Stimulated activated CD4-positive, alpha-beta T cell treated with anti-CD3 and anti-CD28 coated beads, Interleukin-2, amount 100 ng/mL, for 4 hours (primary cell): ENCODE measurements around the gene TAGLN2.
A peak's percentile ranks its signal among the peaks of the same experiment; 100 is the strongest.

ENCODE experiments used
- DNase-seq: peaks from one replicate; pipeline ENCODE4 v3.0.0-alpha.2; 2020; ENCODE audit warnings: low read depth

The TAGLN2 gene

DNA sequence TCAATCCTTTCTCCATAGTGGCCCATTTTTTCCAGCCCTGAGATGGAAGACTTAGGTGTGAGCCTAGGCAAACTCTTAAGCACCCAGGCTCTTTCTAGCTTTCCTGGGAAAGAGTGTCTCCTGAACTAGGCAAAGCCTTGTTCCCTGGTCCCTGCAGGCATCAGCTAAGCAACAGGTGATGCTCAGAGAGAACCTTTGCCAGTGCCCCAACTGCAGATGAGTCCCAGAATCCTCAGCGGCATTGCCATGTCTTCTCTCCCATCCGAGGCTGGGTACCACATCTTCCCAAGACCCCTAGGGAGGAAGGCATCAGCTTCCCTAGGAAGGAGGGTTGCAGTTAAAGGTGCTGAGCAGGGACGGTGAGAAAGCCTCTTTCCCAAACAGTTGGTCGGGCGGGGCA is 54.6 kb downstream of the TAGLN2 start:
- DNase-seq: no peak

GRCh38 chr1:159869607-159870006 is 55.7 kb downstream of the TAGLN2 start:
- DNase-seq: no peak

DNA sequence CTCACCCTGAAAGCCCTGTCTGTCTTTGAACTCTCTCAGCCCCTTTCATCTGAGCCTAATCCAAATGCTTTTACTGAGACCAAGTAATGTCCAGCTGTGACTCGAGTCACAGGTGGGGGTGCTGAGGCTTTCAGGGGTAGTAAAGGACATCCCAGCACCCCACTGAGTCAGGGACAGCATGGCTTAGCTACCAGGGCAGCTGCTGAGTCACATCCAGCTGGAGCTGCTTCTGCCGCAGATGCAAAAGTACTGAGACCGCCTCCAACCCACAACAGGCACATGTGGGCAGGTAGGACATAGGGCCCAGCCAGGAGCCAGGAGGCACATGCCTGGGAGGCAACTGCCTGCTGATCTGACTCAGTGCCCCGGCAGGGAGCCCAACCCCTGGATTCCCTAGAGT is 56.1 kb downstream of the TAGLN2 start:
- peak; percentile 6 for DNase-seq

GRCh38 chr1:159868766-159869165 is 56.5 kb downstream of the TAGLN2 start:
- no peak for DNase-seq
